Limb (tissue), 2 donors: ENCODE results near the gene OR51E1.

Experiments
- DNase-seq, 2 donors: peaks; one replicate each; pipeline ENCODE4 v3.0.0-alpha.2; 2016; ENCODE audit errors: extremely low spot score in 2 of 2

Gene OR51E1

DNA sequence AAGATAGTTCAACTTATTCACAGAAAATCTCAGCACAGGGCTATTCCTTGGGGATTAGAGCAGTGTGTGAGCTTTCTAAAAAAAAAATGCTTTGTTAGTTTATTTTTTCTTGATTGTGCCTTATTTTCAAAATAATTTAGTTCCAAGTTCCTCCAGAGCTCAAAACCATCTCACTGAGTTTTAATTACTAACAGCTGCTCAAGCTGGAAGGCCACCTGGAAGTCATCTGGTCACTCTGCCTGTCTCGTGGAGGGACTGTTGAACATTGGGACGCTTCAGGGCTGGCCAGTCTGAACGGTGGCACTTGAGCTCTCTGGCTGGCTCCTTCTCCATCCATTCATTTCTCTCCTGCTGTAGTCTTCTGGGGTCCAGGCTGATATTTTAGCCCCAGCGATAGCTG lies 4.0 kb downstream of the OR51E1 start:
- DNase-seq: no peak

DNA sequence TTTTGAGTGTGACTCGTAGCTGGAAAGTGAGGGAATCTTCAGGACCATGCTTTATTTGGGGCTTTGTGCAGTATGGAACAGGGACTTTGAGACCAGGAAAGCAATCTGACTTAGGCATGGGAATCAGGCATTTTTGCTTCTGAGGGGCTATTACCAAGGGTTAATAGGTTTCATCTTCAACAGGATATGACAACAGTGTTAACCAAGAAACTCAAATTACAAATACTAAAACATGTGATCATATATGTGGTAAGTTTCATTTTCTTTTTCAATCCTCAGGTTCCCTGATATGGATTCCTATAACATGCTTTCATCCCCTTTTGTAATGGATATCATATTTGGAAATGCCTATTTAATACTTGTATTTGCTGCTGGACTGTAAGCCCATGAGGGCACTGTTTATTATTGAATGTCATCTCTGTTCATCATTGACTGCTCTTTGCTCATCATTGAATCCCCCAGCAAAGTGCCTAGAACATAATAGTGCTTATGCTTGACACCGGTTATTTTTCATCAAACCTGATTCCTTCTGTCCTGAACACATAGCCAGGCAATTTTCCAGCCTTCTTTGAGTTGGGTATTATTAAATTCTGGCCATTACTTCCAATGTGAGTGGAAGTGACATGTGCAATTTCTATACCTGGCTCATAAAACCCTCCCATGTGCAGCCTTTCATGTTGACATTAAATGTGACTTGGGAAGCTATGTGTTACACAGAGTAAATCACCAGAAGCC lies 11.0 kb downstream of the OR51E1 start:
- DNase-seq: no peak

DNA sequence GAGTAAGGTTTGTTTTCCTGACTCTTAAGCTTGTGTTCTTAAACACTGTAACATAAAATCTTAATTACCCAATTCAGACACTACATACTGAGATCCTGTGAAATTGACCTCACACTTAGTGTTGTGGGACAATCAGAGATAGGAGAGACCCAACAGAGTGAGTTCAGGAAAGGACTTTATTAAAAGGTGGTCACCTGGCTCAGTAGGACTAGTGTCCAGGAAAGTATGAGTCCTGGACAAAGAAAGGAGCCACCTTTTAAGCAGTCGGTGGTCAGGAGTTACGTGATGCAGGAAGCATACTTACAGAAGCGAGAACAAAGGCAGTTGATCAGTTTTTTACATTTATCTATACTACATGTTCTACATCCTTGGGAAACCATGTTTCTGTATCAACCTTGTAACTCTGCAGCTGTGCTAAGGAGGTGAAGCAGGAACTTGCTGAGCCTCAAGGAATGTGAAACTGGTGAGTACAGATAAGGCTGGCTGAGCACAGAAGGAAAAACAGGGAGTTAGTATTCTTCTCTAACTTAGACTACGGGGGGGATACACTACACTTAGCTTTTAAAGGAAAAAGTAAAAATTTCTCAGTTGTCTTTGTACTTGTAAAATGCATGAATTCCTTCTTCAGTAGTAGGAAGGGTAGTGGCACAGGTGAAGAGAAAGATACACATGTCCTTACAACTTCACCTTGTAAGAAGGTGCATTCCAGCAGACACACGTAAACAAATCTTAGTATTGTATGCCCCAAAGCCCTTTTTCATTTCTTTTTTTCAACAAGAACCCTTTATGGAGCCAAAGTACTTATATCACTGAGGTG lies 15.1 kb downstream of the OR51E1 start:
- no peak for DNase-seq

DNA sequence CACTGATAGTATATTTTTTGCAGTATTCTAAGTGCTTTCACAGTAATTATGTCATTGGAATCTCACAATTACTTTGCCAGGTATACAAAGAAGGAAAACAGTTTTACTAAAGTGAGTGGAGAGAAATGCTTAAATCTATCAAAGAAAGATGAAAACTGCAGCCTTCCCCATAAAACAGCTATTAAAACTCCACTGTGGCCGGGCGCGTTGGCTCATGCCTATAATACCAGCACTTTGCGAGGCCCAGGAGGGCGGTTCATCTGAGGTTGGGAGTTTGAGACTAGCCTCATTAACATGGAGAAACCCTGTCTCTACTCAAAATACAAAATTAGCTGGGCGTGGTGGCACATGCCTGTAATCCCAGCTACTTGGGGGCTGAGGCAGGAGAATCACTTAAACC lies 19.1 kb downstream of the OR51E1 start:
- DNase-seq: no peak

DNA sequence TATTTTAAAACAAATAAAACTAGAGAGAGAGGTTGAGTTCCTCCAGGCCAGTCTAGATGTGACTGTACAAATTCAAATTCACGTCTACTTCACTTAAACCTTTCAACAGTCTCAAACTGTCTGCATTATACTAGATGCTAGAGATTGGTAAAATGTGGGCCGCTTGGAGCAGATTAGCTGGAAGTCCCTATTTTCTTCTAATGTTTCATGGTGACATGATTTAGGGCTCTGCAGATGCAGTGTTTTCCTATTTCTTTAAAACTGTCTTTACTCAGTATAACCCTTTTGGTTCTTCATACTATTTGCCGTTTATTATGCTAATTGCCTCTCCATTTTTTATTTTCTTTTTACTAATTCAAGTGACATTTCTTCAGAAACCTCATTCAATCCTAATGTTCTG lies 20.4 kb downstream of the OR51E1 start:
- no peak for DNase-seq

DNA sequence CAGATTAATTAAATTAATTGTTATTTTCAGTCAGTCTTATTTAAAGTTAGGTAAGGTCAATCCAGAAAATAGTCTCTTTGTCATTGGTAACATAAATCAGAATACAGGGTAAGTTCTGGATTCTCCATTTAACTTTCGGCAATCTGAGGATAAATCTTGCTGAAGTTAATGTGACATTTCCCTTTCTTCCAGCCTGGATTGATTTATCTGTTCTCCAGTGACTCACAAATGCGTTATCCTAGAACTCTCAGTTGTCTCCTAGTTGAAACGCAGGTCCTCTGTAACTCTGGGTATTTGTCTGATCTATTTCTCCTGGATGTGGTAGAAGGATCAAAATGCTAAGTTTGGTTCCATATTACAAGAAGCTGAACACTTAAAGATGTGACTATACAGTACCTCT lies 21.0 kb downstream of the OR51E1 start:
- no peak for DNase-seq

DNA sequence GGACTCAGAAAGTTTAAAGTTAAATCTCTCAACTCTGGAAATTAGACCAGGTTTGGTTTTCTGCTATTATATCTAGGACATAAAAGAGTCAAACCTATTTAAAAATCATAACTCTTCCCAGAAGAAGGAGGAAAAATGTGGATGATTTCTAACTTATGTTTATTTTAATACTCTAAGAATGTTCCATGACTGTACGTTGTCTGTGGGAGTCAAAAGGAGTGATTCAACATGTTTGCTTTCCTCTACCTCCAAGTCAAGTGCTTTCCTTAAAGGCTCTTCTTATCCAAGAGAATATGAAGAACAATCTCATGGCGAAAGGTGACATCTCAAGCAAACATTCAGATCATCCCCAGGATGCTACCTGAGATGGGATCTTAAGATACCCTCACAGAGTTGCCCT lies 21.6 kb downstream of the OR51E1 start:
- DNase-seq: no peak

DNA sequence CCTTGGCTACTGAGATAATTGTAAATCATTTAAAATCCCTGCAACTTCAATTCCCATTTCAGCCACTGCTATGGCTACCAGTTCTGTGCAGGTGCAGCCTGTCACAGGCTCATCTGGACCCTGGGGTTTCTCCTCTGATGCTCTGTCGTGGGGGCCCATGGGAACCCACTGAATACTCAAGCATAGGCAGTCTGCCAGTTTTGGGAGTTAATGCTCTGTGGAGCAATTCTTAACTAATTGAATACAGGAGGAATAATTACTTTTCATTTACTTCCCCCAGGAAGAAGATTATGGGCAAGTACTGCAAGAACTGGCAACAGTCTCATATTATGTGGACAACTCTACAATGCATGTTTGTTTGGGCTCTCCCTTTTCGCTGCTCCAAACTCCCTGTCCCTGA lies 28.0 kb downstream of the OR51E1 start:
- no peak for DNase-seq

DNA sequence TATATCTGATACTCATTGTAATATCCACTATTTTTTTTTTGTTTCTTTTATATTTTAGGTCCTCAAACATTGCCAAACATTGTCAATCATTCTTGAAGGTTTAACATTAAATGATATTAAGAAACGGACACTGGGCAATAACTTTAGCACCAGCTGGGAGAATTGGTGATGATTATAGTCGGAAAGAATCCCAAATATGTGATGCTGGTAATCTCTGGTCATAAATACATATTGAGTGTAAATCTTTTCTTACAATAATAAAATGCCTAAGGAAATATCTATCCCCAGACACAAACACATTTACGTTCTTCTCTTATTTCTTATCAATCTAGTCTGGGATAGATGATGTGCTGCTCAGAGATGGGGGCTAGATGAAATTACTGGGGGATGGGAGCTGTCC lies 28.7 kb downstream of the OR51E1 start:
- no peak for DNase-seq

DNA sequence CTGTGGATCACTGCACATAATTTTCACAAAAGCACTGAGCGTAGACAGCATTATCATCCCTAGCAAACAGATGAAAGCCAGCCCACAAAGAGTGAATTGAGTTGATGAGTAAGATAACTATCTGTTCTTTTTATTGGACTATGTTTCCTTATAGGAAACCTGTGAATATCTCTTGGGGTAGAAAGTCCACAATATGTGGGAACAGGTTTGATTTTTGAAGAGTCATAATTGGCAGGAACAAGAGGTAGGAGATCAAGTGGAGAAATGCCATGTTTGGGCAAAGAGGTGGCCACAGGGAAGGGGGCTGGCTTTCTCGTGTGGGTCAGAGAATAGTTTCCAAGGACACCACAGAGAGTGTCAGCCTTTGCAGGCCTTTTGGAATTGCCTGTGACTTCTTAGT lies 30.0 kb downstream of the OR51E1 start:
- DNase-seq: no peak

DNA sequence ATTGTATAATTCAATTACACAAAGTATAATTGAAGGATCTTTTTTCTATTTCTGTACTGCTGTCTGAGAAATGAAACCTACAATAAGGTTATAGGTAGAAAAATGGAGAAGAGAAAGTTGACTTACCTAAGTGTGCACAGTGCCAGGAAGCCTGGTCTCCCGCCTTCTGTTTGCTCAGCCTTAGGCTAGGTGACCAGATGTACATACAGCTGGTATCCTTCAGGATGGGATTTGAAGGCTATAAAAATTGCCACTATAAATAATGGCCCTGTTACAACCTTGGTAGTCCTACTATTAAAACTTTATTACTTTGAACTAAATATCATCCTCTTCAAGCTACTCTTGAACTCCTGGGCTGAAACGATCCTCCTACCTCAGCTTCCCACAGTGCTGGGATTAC lies 34.2 kb downstream of the OR51E1 start:
- DNase-seq: no peak

DNA sequence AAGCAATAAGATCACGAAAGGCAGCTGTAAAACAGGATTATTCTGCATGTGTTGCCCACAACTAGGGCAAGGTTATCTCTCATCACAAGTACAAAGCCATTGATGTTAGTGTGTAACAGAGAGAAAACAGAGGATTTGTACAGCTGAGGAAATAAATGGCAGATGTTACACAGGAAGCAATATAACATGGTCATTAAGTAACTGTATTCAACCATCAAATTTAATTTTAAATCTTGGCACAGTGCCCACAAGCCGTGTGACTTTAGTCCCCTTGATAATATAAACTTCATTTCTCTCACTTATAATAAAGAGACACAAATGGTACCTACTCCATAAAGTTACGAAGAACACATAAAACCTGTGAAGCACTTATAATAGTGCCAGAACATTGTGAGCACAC lies 36.6 kb downstream of the OR51E1 start:
- no peak for DNase-seq

DNA sequence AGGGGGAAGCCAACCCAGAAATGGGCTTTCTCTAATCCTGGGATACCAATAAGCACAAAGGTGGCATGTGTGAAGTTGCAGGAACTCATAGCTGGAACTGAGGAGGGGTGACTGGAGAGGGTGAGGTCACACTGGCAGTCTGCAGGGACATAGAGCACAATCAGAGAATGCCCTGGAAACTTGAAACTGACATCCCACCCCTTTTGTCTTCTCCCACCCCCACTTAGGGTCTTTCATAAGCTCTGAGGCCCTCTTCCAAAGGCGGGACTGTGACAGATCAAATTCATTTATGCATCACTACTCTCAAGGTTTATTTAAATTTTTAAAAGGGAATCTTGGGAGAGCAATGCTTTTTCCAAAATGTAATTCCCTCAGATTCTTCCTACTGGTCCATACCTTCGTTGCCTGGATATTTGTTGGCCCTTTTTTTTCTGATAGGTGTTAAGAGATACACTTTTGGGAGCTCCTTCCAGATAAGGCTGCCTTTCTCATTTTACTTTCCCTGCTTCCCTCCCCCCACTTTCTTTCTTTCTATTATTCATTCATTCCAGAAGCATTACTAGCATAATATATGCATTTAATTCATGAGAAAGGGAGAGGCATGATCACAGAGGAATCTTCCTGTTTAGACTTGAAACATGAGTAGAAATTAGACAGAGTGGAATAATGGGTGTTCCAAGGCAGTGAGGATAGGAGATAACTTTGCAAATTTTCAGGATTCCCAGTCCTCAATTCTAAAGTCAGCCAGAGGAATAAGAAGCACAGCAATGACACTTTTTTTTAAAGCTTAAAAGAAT lies 39.0 kb downstream of the OR51E1 start:
- no peak for DNase-seq

DNA sequence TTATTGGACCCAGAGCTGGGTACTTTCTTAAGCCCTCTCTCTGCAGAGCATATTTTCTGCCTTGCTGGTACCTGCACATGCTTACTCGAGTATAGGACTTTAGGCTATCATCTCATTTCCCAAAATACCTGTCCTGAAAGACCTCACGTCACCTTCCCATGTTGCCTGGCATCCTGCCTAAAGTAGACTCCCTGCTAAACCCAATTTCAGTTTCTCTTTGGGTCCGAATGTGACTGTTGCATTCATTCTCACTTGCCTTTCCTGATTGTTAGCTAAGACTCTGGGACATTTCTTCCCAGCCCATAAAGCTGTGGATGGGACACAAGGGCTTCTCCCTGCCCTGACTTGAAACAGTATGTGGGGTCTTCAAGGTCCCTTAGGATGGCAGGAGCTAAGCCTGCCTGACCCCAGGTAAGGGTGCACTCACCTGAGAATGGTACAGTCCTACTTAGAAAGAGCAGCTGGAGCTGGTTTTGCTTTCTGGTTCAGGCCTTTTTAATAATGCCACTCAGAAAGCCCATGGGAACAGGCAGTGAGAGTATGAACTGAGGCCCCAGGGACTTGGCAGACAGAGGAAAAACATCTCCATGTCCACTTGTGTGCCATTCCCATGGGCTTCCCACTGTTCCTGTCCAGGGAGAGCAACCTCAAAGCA lies 41.0 kb downstream of the OR51E1 start:
- no peak for DNase-seq

DNA sequence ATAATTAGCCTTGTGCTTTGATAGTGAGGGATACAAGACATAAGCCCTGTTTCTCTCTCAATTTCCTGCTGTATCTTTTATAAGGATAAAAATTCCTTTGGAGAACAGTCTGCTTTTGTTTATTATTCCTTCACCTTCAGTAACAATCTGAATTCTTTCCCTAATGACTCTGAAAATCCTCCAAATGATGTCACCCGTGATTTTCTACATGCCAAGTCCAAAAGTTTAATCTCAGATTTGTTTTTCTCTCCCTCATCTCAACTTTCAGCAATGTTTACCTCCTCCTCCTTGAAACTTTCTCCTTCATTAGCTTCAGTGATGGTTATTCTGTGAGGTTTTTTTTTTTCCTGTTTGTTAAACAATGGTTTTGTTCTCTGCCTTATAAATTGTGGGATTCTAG lies 51.7 kb downstream of the OR51E1 start:
- DNase-seq: no peak

DNA sequence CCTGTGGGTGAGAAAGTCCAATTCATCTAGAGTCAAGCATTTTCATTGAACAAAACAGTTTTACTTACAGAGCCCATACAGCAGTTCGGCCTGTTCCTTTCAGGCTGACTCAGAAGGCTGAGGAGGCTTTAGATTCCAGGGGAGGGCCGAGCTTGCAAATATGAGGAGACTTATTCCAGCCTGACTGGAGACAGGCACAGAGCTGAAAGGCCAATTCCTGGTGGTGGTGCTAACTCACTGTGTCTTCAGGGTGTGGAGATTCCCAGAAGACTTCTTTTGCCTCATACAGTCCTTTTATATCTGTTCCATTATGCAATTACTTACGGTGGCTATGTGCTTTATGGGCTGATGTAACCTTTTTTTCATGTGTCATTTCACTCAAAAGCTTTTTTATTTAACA lies 53.8 kb downstream of the OR51E1 start, which contains the start of gene OR51E2:
TSS of gene OR51E2 (minus strand) at position 269 of the 400 bp plus-strand sequence. CDS start 15,142 bp downstream, outside the sequence.
- no peak for DNase-seq

DNA sequence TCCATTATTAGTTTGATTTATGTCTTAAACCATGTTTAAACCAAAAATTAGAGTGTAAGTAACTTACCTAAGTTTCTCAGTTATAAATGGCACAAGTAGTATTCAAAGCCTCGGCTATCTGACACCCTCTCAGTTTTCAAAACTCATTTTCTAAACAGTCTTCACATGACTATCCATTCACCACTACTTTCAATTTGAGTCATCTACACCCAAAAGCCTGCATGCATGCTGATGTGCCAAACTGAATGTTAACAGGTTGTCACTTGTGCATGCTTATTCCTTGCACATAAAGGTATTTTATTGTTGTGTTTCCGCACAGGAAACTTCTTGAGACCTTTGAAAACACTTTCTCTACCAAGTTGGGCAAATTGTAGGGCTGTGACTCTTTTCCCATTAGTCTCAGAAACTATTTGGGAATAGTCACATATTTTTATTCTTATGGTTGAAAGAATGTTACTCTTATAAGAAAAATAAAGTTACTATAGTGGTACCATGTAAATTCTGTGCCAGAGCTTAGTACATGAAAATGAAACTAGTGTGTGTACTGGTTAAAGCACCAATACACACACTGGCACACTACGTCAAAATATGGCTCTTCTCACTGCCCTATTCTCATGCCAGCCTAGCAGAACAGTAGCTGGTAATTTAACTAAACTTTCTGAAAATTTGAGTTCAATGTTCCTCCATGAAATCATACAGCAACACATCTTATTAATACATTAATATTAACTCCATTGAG lies 56.1 kb downstream of the OR51E1 start:
- DNase-seq: no peak

DNA sequence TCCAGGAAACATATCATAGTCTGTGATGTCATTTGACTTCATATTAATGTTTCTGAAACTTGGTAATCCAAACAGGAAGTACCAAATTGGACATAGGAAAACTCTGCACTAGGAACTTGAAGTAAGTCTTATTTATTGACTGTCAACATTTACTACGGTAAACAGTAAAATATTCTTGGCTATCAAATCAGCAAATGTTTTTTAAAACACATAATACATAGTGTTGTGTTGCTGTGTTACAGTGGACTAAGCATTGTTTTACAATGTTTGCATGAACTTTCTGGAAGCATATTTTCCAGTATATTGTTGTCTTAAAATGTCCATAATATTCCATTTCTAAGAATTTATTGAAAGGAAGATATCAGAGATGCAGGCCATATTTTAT lies 56.6 kb downstream of the OR51E1 start:
- DNase-seq: no peak

DNA sequence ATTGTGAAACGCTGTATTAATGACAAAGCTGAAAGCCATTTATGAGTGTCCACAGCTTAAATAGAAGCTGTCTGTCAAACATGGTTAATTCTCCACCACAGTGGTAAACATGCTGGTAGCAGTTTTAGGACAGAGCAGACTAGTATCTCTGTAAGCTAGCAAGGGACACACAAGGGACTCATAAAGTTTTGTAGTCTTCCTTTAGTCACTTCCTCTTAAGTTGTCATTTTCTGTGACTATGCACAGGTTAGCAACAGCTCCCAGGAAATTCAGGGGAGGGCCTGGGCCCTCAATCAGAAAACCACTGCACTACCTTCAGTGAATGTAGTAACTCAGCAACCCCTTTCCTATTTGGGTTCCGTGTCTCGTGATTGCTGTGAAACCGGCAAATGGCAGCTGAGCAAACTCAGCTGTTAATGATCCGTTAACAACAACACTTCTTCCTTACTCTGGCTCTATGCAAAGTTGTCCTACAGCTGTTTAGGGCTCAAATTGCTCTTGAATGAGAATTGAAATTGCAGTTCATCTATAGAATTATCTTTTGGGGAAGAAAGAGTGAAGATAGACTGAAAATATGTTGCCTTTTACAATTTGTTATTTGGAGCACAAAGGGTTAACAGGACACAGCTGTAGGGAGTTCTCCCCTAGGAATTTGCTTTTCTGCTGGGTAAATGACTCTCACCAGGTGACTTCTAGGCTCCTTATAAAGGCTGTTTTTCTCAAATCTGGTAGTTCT lies 60.4 kb downstream of the OR51E1 start, which contains the start of gene MMP26:
TSS of gene MMP26 (plus strand) at position 731 of the 736 bp plus-strand sequence.
- DNase-seq: peak; percentile 24 to 35

DNA sequence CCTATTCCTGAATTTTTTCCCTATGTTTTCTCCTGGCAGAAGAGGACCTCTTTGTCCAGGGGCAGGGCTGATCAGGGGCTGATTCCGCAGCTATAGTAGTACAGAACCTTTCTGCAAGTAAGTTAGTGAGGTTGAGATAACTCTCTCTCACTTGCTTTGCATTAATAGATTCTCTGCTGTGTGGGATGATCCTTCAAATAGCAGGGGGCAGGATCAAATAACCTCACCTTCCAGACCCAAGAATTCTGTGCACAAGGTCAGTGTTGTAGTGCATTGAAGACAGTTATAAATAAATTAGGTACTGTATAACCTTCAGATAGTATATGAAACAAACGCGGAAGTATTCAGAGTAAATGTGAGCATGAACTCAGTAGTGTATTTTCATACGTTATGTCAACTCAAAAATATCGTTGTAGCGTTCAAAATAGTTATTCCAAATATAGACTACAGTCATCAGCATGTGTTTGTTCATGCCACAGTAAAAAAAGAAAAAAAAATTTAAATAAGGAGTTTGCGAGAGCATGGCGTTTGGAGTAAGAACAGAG lies 61.1 kb downstream of the OR51E1 start:
- no peak for DNase-seq
